HT-29 (cell line): ENCODE measurements around the gene FAM169A. TPM values are rescaled to one million over a fixed set of nuclear protein-coding genes. Genes with fewer than 3 reads are reported as not detected.
"Not testable (repeated sequence)": the region's sequence is repeated elsewhere in the genome, so short reads cannot be mapped to it uniquely, and the experiment has no call there.

Experiments
- DNase-seq: peaks from one replicate; pipeline ENCODE4 v3.0.0-alpha.2; 2015; ENCODE audit warnings: low spot score
- total RNA-seq: library from RNA; depleted of rRNA; stranded (reverse); fragments of >200 nt; shearing (Covaris generic); gene quantifications from 2 replicates; pipeline ENCODE4 v1.2.3, GENCODE V29; 2014; rRNA removed

The FAM169A gene, protein sequence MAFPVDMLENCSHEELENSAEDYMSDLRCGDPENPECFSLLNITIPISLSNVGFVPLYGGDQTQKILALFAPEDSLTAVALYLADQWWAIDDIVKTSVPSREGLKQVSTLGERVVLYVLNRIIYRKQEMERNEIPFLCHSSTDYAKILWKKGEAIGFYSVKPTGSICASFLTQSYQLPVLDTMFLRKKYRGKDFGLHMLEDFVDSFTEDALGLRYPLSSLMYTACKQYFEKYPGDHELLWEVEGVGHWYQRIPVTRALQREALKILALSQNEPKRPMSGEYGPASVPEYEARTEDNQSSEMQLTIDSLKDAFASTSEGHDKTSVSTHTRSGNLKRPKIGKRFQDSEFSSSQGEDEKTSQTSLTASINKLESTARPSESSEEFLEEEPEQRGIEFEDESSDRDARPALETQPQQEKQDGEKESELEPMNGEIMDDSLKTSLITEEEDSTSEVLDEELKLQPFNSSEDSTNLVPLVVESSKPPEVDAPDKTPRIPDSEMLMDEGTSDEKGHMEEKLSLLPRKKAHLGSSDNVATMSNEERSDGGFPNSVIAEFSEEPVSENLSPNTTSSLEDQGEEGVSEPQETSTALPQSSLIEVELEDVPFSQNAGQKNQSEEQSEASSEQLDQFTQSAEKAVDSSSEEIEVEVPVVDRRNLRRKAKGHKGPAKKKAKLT
- 0.23 and 0.33 TPM in 2 replicates for total RNA-seq

DNA sequence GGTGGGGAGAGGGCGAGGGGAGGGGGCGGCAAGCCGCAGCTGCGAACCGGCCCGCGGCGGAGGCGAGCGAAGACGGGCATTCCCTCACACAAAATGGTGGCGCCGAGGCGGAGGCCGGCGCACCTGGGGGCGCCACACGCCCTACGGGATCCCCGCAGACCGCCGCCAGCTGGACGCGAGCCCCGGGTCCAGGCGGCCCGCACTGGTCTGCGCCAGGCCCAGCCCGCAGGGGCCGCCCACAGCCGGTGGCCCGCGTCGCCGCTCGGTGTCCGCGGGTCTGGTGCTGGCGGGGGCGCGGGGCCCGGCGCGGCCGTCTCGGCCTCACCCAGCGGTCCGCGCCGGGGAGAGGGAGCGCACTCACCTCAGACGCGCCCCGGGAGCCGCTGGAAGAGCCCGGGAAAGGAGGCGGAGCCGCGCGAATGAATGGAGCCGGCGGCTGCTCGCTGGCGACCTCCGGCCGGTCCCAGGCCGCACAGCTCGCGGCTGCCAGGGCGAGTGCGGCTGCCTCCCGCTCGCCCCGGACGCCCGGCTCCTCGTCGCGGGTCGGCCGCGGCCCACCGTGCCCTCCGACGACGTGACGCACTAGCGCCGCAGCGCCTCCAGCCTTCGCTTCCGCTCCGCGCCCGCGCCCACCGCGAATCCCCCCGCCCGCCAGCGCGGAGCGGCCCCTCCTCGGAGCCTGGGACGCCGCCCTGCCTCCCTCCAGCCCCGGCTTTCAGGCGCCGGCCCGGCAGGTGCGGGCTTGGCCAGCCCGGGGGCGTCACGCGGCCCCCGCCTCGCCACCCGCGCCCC lies at the start of gene FAM169A:
FAM169A (minus strand) TSS at position 584 of the 792 bp plus-strand sequence. CDS start 24,711 bp downstream, outside the sequence.
- DNase-seq, result peak; percentile 57

DNA sequence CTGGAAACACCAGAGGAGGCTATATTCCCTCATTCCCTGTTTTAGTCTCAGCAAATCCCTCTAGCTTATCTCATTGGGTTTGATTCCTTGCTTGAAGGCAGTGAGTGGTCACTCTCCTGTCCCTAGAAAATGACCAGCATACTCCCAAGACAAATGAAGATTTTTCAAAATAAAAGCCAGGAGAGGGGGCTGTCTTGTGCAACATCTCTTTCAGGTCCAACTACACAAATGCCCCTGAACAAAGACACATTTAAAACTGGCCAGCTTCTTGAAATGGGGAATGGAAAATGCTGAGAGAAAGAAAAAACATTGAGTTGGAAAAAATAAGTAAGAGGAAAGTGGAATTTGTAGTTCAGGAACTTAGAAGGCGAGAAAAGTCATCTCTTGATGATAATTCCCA lies 49.3 kb upstream of the FAM169A start:
- DNase-seq, result no peak

GRCh38 chr5:74911421-74911820 lies 45.2 kb upstream of the FAM169A start:
- not testable (repeated sequence) for DNase-seq

GRCh38 chr5:74909888-74910287 lies 43.7 kb upstream of the FAM169A start:
- not testable (repeated sequence) for DNase-seq

DNA sequence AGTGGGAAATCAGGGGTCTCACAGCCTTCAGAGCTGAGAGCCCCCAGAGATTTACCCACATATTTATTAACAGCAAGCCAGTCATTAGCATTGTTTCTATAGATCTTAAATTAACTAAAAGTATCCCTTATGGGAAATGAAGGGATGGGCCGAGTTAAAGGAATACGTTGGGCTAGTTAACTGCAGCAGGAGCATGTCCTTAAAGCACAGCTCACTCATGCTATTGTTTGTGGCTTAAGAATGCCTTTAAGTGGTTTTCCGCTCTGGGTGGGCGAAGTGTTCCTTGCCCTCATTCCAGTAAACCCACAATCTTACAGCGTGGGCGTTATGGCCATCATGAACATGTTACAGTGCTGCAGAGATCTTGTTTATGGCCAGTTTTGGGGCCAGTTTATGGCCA lies 42.0 kb upstream of the FAM169A start:
- not testable (repeated sequence) for DNase-seq

DNA sequence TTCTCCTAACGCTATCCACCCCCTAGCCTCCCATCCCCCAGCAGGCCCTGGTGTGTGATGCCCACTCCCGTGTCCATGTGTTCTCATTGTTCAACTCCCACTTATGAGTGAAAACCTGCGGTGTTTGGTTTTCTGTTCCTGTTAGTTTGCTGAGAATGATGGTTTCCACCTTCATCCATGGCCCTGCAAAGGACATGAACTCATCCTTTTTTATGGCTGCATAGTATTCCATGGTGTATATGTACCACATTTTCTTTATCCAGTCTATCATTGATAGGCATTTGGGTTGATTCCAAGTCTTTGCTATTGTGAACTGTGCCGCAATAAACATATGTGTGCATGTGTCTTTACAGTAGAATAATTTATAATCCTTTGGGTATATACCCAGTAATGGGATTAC lies 38.5 kb upstream of the FAM169A start:
- not testable (repeated sequence) for DNase-seq

DNA sequence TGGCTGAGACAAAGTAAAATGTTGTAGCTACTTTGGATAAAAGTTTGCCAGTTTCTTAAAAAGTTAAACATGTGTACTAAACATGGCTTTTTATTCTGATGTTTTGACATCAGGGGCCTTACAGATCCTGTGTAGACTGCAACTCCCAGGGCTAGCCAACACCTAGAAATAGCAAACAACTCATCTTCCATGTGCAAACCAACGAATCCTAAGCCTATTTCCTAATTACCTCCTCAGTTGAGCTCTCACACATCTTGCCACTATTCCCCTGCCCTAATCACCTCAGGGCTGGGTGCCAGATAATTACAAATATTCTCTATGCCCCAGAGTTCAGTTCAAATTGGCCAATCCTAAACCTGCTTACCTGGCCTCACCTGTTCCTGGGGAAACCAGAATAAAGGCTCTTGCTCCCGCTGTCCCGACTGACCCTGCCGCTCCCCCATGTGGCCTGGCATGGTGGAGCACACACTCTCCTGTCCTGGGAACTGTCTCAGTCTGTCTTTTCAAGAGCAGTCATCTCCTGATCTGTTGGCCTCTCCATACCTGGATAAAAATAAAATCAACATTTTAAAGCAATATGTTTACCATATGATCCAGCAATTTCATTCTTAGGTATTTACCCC lies 37.1 kb upstream of the FAM169A start:
- peak; percentile 81 for DNase-seq

DNA sequence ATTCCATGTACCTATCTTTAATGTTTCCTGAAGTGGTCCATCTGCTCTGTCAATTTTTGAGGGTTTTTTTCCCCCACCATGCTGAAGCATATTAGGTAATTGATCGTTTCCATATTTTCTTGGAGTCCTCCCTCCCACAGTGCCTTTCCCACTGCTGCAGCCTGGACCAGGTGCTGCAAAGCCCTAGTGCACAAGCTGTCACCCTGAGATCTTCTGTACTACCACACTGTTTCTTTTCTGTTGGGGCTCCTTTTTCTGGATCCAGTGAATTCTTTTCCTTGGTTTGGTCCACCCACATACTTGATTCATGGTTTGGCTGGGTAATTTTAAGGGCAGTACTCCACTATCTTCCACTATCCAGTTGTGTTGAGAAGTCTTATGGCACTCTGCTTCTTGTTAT lies 30.9 kb upstream of the FAM169A start:
- DNase-seq, result no peak

GRCh38 chr5:74895906-74896305 lies 29.7 kb upstream of the FAM169A start:
- DNase-seq, result no peak

DNA sequence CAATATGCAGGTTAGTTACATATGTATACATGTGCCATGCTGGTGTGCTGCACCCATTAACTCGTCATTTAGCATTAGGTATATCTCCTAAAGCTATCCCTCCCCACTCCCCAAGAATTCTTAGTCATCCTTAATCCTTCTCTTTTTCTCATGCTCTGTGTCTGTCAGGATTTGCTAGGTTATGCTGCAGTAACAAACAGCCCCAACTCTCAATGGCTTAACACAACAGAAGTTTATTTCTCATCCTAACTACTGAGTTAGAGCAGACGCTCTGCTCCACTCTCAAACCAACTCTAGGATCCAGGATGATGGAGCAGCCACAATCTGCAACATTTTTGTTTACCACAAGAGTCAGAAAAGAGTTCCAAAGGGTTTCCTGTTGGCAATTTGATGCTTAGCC lies 28.2 kb upstream of the FAM169A start:
- DNase-seq, result no peak

- no peak for DNase-seq
Measured at GRCh38 chr5:74892921-74893320, 26.7 kb upstream of the FAM169A start.

- no peak for DNase-seq
Measured at GRCh38 chr5:74889523-74890105, 23.4 kb upstream of the FAM169A start.

GRCh38 chr5:74888117-74888516 lies 21.9 kb upstream of the FAM169A start:
- DNase-seq, result no peak

GRCh38 chr5:74885170-74885569 lies 19.0 kb upstream of the FAM169A start:
- no peak for DNase-seq

- not testable (repeated sequence) for DNase-seq
Measured at GRCh38 chr5:74882379-74883134, 16.4 kb upstream of the FAM169A start.

- no peak for DNase-seq
Measured at GRCh38 chr5:74877624-74878304, 11.6 kb upstream of the FAM169A start.

DNA sequence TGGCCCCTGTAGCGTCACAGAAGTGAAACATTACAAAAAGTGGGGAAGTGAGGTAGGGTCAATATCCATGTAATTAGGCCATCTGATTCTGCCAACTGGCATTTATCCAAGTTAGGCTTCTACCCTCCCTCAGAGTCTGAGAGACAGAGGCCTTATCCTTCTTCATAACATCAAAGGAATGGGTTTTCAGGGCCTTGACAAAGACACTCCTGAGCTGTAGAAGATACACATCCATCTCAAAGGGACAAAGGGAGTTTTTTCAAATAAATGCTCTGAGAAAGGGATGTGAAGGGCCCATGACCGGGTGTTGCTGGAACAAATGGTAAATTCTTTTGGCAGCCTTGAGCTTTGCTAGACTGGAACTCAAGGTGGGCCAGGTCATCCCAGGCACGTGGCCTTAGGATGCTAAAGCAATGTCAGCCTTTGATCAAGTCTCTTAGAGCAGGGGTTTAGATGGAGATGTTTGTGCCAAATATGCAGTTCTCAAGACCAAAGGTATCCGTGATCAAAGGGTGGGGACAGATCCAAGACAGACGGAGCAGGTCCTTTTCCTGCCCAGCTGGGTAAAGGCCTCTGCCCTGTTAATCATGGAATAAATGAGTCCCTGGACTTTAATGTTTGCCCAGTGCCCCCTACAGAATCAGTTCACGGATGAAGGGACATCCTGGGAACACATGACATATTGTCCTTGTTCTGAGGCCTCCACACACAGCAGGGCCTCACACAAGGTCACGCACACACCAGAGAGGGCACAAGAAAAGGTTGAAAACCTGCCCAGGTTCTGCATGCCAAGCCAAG lies 10.0 kb upstream of the FAM169A start:
- no peak for DNase-seq

- no peak for DNase-seq
Measured at GRCh38 chr5:74873525-74874249, 7.5 kb upstream of the FAM169A start.
